T47D (cell line): ENCODE measurements around the gene TGFB1.
"Not testable (repeated sequence)": the region's sequence is repeated elsewhere in the genome, so short reads cannot be mapped to it uniquely, and the experiment has no call there.

ENCODE experiments used
- DNase-seq, 2 experiments: peaks; one replicate each; pipeline versions ENCODE4 v3.0.0 to v3.0.0-alpha.2; 2011 to 2012; ENCODE audit warnings: low read depth in 1 of 2, low spot score in 1 of 2
- JUND ChIP-seq: IDR thresholded peaks from 2 replicates; pipeline ENCODE4 v1.6.1; 2012; ENCODE audit warnings: low read depth
- in situ Hi-C: cut with HindIII; loops from 2 replicates; pipeline ENCODE4 v1.10.0; 2016; ENCODE audit warnings: low sequenced_read_pairs, low pct_unique_long_range_greater_than_20kb

Gene TGFB1

GRCh38 chr19:41377977-41378709 lies 24.4 kb upstream of the TGFB1 start:
- in situ Hi-C loops: no loop called here
- no peak for TF ChIP-seq JUND
- DNase-seq: no peak

DNA sequence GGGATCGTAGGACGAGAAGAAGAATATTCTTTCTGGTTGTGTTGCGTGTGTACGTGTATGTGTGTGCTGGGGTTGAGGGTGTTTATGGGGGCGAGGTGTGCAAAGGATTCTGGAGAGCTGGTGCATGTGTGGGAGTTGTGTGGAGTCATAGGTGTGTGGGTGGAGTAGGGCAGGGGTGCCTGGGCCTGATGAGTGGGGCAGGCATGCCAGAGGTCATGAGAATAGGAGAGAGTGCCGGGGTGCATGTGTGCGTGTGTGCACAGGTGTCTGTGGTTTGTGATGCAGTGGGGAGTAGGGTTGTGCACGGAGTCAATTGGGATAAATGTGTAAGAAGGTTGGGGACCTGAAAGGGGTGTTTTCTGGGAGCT lies 23.3 kb upstream of the TGFB1 start:
- TF ChIP-seq JUND: no peak
- DNase-seq: no peak

DNA sequence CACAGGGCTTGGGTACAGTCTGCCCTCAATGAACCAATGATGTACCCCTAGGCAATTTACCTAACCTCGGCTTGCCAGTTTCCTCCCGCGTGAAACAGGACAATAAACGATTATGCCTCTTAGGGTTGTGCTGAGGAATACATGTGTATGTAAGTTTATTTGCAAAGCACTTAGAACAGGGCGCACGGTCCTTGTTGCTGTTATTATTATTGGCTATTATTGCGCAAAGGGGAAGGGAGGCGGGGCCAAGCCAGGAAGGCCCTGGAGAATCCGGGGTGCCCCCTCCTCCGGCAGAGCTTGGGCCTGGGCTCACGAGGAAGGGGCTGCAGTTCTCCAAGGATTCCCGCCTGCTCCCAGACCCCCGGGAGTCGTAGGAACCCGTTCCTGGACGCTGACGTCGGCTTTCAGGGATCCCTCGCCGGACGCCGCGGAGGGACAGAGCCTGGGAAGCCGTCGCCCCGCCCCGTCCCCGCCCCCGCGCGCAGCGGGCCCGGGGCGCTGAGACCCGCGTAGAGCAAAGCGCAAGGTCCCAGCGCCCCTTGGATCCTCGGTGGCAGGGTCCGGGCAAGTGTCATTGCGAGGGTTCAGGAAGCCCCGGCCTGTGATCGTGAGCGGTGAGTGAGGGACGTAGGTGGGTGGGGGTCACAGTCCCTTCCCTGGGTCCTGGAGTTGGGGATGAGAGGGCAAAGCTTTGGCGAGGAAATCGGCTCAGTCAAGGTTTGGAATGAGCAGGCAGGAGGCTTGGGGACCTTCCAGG lies 22.7 kb upstream of the TGFB1 start, which contains the start of gene TMEM91:
Gene TMEM91 (plus strand): TSS at position 293 of the 757 bp plus-strand sequence. CDS start 1,777 bp downstream, outside the sequence.
- in situ Hi-C loops: no loop called here
- TF ChIP-seq JUND: no peak
- peak in 1 of 2 experiments; percentile 61 for DNase-seq

More for the DNA sequence above, 23.3 kb upstream of the TGFB1 start:
- in situ Hi-C loops: no loop called here

DNA sequence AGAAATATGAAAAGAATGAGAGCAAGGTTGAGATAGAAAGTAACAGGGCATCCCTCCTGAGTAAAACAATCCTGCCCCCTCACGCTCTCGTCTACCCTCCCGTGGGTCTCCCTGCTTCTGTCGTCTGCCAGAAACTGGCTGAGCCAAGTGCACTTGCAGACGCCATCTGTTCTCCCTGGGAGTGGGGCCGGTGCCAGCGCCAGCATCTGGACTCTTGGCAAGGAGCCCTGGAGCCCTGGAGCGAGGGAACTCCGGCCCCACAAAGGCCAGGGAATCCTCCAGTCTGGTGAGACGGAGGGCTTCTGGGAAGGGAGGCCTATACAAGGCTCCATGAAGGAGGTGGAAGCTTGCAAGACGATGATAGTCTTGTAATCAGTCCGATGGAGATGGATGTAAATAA lies 20.3 kb upstream of the TGFB1 start:
- in situ Hi-C loops: no loop called here
- no peak for DNase-seq

DNA sequence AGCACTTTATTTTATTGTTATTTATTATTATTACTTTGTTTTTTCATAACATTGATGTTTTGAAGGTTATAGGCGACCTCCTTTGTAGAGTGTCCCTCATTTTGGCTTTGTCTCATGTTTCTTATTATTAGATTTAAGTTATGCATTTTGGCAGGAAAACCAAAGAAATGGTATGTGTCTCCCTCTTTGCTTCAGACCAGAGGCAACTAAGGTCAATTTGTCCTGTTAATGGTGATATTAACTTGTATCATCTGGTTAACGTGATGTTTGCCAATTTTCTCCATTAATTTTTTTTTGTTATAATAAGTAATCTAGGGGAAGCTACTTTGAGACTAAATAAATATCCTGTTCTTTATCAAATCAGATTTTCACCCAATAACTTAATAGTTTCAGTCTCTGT lies 18.8 kb upstream of the TGFB1 start:
- no peak for TF ChIP-seq JUND
- DNase-seq: no peak
- in situ Hi-C loops: no loop called here

More for the DNA sequence above, 20.3 kb upstream of the TGFB1 start:
- no peak for TF ChIP-seq JUND

DNA sequence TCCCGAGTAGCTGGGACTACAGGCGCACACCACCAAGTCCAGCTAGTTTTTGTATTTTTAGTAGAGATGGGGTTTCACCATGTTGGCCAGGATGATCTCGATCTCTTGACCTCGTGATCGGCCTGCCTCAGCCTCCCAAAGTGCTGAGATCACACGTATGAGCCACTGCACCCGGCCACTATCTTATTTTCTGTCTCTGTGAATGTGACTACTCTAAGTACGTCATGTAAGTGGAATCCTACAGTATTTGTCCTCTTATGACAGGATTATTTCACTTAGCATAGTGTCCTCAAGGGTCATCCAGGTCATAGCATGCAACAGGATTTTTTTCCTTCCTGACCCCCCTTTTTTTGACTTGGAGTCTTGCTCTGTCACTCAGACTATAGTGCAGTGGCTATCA lies 17.8 kb upstream of the TGFB1 start:
- no peak for TF ChIP-seq JUND
- in situ Hi-C loops: no loop called here

GRCh38 chr19:41371119-41371518 lies 17.4 kb upstream of the TGFB1 start:
- DNase-seq, in situ Hi-C loops: not testable (repeated sequence)

More for the DNA sequence above, 17.8 kb upstream of the TGFB1 start:
- DNase-seq: no peak

GRCh38 chr19:41369769-41370168 lies 16.0 kb upstream of the TGFB1 start:
- no peak for TF ChIP-seq JUND
- DNase-seq: no peak
- in situ Hi-C loops: no loop called here

DNA sequence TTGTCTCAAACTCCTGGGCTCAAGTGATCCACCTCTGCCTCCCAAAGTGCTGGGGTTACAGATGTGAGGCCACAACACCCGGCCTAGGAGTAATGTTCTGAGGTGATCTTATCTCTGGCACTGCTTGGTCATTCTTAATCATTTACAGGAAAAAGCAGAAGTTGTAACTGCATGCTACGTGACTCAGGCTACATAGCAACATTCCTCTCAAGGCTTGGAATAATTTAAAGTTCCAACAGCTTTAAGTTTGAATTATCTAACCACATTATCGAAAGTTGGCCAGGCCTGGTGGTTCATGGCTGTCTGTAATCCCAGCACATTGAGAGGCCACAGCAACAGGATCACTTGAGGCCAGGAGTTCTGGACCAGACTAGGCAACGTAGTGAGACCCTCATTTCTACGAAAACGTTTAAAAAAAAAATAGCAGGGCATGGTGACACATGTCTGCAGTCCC lies 14.2 kb upstream of the TGFB1 start:
- in situ Hi-C loops: no loop called here
- TF ChIP-seq JUND: no peak
- no peak for DNase-seq

DNA sequence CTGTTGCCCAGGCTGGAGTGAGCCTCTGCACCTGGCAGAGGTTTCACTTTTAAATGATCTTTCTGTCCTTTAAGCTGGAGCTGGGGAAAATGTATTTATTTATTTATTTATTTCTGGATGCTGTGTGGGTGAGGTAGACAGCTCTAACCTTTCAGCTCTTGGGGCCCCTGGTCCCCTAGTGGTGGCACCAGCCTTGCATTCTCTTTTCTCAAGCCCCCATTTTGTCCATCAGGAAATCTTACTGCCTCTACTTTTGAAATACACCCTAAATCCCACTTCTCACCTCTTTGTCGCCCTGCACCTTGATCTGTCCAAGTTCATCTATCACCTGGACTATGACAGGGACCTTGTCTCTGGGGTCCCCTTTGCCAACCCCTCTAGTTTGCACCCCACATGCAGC lies 12.4 kb upstream of the TGFB1 start:
- in situ Hi-C loops: no loop called here
- TF ChIP-seq JUND: no peak
- no peak for DNase-seq

- in situ Hi-C loops: no loop called here
- no peak for DNase-seq
- no peak for TF ChIP-seq JUND
Observed at GRCh38 chr19:41364524-41365391, 11.0 kb upstream of the TGFB1 start.

- in situ Hi-C loops: no loop called here
- TF ChIP-seq JUND: no peak
- DNase-seq: peak; percentile 90 to 97
Observed at GRCh38 chr19:41363753-41364523, 10.2 kb upstream of the TGFB1 start, which contains the start of gene B9D2. TSS of gene B9D2 (minus strand) at chr19:41364149. CDS start at chr19:41363519, 630 bp downstream.
